Middle frontal gyrus (tissue), 1 donor: ENCODE results near the gene CCDC27.
"Not testable (repeated sequence)": the region's sequence is repeated elsewhere in the genome, so short reads cannot be mapped to it uniquely, and the experiment has no call there.

ENCODE experiments used
- DNase-seq: peaks from one replicate; pipeline ENCODE4 v3.0.0-alpha.2; 2015; ENCODE audit warnings: low spot score; ENCODE audit errors: extremely low spot score

The CCDC27 gene

DNA sequence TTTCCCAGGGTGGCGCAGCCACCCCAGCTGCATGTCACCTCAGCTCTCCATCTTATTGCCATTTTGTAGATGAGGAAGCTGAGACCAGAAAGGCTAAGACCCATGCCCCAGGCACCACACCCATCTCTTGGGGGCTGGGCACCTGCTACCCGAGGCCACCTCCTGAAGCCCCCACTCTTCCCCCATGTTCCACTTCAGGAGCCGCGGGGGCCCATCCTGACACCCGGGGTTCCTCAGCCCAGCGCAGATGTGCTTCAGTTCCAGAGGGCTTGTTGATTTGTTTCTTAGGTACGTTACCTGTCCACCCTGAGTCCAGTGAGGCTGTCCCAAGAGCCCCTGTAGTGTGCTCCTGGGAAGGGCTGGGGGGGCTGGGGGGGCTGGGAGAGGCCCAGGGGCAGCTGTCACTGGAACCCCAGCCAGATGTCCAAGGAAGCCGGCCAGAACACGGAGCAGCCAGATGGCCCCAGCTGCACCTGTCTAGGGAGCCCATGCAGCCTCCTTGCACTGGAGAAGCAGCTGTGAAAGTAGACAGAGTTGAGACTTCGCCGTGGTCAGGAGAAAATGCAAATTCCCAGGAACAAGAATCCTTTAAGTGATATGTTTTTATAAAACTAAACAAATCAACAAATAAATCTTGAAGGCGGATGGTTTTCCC lies 17.1 kb upstream of the CCDC27 start:
- no peak for DNase-seq

DNA sequence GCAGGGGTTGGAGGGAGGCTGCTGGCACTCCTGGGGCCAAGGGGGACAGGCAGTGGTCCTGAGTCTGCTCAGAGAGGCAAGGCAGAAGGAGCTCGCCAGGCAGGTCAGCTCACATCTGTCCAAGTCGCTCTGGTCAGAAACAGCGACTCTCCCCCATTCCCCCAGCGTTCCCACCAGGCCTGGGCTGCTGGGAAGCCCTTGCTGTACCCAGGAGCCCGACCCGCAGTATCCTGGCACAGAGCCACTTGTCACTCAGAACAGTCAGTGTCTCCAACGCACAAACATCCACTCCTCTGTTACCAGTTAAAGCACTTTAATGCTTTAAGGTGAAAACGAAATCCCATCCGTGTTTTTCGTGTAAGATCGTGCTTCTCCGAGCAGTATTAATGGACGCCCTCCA lies 16.6 kb upstream of the CCDC27 start:
- DNase-seq = no peak

DNA sequence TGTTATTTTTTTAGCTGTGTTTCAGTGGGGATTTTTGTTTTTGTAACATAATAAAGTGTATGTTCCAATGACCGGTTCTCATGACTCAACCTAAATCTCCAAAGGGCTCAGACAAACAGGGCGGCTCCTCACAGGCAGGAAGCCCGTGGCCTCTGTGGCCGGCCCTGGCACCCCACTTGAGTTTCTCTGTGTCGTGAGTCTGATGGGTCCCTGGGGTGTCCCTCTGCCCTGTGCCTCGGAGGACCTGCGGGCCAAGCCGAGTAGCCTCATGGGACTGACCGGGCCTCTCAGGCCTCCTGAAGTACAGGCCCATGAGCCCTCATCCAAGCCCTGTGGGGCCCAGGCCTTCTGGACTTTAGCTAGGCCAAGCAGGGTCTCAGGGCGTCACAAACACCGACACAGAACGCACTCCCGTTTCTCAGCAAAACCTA lies 16.1 kb upstream of the CCDC27 start:
- no peak for DNase-seq

DNA sequence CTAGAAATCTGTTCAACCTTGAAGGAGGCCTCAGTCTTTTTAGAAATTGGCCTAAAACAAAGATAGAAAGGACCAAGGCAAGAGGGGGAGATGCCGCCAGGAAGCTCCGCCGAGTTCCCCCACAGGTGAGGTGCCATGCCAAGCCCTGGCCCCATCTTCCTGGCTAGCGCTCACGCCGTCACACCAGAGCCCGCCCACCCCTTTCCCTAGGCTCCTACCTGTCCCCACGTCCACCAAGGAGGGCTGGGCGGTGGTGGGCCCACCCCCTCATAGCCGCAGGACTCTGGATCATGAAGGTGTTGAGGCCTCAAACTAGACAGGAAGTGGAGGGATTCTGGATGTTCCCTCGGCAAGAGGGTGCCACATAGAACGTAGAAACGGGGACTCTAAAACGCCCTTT lies 15.5 kb upstream of the CCDC27 start:
- no peak for DNase-seq

DNA sequence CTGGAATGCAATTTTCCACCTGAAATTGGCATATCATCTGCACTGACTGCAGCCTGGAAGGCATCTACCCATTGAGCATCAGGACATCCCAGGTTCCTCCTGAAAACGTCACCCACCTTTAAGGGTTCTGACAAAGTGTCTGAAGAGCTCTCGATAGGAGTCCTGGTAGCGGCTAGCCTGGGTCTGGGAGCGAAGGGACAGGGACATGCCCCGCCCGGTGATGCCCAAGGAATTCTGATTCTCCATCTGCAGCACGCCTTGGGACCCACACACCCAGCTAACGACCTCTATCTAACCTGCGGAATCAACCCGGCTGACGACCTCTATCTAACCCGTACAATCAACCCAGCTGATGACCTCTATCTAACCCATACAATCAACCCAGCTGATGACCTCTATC lies 13.3 kb upstream of the CCDC27 start:
- no peak for DNase-seq

DNA sequence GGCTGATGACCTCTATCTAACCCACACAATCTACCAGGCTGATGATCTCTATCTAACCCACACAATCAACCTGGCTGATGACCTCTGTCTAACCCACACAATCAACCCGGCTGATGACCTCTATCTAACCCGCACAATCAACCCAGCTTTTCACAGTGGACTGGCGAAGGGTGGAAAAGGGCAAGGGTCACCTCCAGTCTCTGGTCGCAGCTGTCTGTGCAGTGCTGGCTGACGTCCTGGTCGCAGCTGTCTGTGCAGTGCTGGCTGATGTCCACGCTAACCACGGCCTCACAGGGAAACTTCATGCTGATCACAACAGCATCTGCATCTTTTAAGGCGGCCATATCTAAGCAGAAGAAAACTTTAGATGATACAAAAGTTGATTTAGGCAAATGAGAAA lies 12.2 kb upstream of the CCDC27 start:
- DNase-seq = no peak

DNA sequence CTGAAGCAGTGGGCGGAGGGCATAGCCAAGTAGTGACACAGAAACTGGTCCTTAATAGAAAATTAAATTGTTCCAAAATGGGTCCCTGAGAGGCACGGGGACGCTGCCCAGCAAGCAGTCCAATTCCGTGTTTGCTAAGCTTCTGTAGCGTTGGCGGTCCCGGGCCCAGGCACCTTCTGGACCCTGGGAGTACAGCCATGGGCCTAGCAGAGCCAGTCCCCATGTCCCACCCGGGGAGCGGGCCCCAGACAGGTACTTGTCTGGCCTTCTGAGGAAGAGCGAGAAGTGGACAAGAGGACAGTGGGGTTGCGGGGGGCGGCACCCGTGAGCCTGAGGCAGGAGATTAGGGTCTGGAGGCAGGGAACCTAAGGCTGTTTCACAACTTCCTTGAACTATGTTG lies 11.5 kb upstream of the CCDC27 start:
- no peak for DNase-seq

DNA sequence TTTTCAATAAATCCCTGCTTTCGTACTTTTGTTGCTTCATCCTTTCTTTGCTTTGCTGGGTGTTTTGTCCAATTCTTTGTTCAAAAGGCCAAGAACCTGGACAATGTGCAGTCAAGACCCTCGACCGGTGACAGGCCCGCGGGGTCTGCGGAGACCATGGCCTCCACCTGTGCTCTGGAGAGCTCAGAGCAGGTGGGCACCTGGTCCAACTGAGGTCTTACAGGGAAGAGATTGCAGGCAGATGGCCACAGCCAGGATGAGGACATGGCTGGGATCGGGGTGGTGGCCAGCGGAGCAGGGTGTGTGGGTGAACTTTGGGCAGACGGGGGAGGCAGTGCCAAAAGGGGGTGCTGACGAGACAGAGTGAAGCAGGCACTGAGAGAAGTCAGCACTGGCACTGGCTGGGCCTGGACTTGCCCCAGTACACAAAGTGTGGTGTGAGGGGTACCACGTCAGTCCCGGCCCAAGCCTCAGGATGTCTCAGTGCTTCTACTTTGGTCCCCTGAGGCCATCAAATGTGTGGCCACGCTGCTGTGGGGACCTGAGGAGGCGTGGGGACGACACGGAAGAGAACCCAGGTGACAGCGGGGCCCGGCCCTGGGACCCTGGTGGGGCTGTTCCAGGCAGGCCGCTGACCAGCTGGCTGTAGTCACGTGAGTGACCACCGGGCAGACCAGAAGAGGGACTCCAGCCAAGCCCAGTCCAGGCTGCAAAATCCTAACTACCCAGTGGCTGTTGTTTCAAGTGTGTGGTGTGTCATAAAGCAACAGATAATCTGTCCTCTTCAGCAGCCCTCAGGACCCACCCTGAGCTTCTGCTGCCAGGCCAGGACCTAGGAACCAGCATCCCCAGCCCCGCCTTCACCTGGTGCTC lies 10.4 kb upstream of the CCDC27 start:
- DNase-seq = no peak

DNA sequence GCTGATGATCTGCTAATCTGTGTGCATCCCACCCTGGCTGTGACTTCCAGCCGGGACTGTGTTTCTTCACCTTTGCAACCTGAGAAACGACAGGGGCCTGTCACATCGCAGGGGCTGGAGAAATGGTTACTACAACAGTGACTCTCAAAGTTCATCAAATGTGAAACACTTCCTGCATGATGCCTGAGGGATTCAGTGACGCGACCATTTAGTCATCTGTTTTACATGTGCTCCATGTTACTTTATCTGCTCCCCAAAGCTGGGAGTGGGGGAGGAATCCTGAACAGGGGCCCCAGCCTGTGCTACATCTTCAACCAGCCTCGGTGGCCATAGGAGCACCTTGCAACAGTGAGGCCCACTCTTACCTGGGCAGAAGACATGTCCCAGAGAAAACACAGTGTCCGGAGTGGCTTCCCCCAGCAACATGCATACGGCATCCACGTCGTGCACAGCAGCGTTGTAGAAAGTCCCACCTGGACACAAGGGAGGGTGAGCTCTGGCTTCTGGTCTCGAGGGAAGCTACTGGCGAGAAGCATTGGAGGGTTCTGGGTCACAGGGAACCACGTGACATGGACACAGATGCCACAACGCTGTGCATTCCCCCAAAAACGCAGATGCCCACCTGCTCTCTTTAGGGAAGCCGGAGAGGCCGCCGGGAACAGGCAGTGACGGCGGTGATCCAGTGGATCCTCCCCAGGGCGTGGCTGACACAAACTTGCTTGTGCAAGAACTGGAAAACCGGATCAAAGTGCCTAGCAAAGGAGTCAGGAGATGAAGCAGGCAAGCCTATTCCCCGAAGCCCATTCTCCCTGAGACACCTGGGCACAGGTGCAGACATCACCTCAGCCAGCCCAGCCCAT lies 9.6 kb upstream of the CCDC27 start:
- DNase-seq = no peak

DNA sequence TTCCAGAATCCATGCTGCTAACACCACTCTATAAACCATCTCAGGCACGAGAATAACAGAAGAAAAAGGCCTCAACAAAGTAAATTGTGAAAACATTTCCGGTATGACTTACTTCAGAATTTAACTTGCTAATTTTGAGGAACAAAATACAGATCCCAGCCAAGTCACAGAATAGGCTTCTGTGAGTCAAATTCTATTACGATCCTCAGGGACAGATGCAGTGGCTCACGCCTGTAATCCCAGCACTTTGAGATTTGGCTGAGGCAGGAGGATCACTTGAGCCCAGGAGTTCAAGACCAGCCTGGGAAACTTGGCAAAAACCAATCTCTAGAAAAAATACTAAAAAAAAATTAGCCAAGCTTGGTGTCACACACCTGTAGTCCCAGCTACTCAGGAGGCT lies 8.8 kb upstream of the CCDC27 start:
- DNase-seq = no peak

DNA sequence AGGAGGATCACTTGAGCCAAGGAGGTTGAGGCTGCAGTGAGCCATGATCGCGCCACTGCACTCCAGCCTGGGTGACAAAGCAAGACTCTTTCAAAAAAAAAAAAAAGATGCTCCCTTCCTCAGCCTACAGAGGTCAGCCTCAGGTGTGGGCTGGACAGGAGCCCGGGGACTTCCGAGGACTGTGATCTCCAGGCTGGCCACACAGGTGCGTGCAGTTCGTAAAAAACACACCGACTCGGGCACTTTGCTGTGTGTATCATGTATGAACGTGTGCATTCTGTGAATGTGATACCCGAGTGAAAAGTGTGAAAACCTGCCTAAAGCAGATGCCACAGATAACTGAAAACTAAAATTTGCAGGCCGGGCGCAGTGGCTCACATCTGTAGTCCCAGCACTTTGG lies 8.4 kb upstream of the CCDC27 start:
- DNase-seq = no peak

DNA sequence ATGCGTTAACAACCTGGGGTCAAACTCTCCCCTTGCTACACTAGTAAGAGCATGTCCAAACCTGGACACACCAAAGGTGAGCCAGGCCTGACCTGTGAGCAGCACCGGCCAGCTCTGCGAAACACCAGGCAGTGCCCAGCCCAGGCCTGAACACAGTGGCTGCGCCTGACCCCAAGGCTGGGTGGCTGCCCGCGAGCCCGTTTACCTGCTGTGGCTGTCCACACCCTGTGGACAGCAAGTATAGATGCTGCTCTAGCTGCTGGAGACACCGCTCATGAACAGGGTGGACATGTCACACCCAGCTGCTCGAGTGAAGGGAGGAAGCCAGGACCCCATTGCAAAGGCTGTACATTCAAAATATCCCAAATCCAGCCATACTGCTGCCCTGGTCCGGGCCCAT lies 7.6 kb upstream of the CCDC27 start:
- no peak for DNase-seq

DNA sequence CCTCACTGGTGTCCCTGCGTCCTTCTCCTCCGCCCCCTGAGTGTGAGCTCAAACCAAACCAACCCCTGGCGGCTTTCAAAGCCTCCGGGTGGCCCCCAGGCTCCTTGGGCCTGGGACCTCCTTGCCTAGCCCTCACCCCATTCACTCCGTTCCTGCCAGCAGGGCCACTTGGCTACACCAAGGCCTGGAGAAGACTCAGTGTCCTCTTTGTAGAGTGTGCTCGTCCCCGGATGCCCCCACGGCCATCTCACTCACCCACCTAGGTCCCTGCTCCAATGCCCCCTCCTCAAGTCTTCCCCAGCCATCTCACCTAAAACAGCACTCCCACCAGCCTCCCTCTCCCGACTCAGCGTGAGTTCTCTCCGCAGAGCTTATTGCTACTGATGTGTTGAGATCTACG lies 7.2 kb upstream of the CCDC27 start:
- no peak for DNase-seq

DNA sequence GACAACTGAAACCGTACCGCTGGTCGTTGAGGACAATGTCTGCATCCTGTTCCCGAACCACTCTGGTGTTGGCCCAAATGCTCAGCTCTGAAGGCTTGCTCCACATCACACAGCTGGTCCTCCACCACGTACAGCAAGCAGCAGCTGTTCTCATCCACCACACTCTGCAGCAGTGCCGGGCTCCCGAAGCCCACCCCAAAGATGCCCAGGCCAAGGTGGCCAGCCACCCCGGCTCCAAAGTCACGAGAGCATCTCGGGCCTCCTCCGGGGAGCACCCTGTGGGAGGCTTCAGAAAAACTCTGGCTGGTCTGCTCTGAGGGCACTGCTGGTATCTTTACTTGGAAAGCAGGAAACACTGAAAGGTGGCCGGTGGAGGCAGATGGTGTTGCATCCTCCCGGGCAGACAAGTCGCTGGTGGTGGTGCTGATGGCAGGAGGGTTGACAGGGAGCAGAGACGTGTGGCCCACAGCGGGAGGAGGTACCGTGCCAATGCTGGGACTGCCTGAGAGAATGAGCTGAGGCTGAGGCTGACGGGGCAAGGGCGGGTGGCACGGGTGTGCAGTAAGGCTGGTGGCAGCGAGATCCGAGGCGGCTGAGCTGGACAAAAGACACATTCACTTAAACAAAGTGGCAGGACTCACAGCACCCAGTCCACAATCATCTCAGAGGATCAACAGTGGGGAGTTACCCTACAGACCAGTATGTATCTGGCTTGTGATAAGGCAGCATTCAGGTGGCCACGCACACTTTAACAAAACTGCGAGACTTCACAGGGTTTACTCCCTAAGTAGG lies 6.5 kb upstream of the CCDC27 start:
- no peak for DNase-seq

DNA sequence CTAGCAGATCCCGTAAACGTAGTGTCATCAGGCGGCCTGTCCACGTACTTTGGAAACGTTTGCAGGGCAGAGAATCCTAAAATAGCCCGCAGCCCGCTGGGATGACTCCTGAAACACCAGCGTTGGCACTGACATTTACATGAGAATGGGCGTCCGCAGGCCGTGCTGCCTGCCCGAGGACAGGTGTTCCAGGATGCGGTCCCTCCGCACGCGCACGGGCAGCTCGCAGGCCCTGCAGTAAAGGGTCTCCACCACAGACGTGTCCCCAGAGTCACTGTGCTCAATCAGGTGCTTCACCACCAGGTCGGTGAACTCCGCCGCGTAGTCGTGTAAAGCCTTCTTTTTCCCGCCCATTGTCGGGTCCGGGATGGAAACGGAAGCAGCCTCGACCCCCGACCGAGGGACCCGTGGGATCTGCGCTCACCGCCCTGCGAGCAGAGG lies 5.8 kb upstream of the CCDC27 start:
- DNase-seq = no peak

DNA sequence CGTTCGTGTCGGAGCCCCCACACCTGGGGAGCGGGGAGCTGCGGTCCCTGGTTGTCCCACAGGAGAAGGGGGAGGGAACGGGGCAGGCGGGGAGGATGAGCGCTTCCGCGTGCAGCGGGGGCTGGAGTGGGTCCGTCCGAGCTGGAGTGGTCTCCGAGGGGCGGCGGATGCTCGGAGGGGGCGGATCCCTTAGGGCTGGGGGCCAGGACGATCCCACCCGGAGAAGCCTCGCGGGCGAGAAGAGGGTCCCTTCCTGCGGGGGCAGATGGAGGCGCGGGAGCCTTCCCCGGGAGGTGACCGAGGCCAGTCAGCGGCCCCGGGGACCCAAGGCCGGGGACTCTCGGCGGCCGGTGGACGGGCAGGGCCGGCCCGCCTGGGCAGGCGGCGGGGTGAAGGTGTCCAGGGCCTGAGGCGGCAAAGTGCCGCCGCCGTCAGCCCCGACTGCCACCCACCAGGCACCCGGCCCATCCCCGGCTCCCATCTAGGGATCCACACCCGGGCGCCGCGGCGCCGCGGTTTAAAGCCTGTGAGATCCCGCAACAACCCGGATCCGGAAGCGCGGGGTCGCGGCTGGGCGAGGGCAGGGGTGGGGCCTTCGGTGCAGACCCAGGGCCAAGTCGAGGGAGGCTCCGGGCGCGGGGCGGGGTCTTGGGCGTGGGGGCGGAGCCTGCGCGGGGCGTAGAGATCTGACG lies 5.3 kb upstream of the CCDC27 start:
- peak; percentile 66 for DNase-seq

DNA sequence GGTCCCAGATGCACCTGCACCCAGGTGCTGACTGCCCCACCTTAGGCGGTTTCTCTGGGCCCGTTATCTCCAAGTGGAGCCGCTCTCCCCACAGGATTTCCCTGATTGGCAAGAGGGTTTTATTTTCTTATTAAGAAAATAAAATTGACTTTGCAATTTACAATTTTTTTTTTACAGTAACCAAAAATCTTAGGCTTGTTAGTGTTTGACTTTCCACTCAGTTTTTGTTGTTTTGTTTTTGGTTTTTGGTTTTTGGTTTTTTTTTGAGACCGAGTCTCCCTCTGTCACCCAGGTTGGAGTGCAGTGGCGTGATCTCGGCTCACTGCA lies 4.8 kb upstream of the CCDC27 start:
- DNase-seq = no peak

DNA sequence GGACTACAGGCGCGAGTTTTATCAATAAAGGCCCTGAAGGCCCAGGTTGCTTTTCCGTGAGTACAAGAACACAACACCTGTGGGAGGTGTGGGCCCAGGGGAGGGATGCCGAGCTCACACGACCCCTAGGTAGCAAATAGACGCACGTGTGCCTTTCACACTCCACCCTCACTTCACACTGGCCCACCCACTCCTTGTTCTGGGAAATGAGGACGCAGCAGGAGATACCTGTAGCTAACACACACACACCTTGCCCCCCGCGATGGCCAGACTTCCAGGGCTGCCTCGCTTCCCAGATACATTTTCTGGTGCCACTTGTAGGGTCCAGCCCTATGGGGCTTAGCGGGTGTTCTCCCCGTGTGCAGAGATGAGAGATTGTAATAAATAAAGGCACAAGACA lies 4.3 kb upstream of the CCDC27 start:
- DNase-seq = no peak

DNA sequence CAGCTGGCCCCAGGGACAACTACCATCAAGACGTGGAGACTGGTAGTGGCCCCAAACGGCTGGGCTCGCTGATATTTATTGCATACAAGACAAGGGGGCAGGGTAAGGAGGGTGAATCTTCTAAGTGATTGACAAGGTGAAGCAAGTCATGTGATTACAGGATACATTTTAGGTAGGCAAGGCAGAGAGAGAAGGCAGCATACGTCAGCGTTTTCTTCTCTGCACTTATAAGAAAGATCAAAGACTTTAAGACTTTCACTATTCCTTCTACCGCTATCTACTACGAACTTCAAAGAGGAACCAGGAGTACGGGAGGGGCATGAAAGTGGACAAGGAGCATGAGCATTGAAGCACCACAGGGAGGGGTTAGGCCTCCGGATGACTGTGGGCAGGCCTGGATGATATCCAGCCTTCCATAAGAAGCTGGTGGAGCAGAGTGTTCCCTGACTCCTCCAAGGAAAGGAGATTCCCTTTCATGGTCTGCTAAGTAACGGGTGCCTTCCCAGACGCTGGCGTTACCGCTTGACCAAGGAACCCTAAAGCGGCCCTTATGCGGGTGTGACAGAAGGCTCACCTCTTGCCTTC lies 3.8 kb upstream of the CCDC27 start:
- DNase-seq = not testable (repeated sequence)

DNA sequence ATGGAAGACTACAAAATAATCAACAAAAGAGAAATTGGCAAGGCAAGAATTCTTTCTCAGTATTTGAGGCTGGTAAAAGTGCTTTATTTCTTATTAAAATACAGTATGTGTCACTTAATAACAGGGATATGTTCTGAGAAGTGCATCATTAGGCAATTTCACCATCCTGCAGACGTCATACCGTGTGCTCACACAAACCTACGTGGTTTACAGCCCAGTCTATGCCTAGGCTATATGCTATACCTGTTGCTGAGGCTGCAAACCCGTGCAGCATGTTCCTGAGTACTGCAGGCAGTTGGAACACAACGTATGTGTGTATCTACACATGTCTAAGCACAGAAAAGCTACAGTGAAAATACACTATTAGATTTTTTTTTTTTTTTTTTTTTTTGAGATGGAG lies 2.7 kb upstream of the CCDC27 start:
- DNase-seq = no peak
